Measurements from ENCODE around the gene BLOC1S4.

Gene BLOC1S4

GRCh38 chr4:6763330-6763851, 47.4 kb downstream of the BLOC1S4 start:
- no peak for DNase-seq (ENCODE audit: low read depth, low spot score)
- no peak overlapping the region for H3K4me3 ChIP-seq (ENCODE audit: low read depth, low read length)
- in situ Hi-C loops (cut with HindIII; ENCODE audit: low sequenced_read_pairs) = no loop called here
- TF ChIP-seq, protein P1, sequence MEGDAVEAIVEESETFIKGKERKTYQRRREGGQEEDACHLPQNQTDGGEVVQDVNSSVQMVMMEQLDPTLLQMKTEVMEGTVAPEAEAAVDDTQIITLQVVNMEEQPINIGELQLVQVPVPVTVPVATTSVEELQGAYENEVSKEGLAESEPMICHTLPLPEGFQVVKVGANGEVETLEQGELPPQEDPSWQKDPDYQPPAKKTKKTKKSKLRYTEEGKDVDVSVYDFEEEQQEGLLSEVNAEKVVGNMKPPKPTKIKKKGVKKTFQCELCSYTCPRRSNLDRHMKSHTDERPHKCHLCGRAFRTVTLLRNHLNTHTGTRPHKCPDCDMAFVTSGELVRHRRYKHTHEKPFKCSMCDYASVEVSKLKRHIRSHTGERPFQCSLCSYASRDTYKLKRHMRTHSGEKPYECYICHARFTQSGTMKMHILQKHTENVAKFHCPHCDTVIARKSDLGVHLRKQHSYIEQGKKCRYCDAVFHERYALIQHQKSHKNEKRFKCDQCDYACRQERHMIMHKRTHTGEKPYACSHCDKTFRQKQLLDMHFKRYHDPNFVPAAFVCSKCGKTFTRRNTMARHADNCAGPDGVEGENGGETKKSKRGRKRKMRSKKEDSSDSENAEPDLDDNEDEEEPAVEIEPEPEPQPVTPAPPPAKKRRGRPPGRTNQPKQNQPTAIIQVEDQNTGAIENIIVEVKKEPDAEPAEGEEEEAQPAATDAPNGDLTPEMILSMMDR (IDR thresholded peaks at IDR 0.05; ENCODE audit: low read depth, low read length) = no peak

DNA sequence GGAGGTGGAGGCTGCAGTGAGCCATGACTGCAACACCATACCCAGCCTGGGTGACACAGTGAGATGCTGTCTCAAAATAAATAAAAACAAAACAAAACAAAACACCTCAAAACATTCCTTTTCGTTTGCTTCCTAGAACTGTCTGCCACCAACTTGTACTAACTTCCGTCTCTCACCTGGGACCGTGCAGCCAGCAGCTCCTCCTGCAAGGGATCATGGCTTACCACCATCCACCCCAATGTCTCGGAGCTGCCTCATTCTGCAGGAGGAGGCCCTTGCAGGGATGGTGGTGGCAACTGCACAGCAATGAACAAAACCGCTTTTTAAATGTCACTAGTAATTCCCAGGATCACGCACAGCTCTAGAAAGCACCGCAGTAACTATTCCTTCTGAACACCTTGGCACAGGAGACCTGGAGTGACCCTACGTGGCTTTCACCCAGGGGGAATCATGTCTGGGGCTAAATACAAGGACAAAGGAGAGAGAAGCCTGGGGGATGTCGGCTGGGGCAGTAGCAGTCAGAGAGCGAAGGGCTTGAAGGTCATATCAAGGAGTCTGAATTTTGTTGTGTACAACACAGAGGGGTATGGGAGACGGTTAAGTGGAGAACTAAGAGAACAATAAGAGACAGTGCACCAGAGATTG, 49.1 kb downstream of the BLOC1S4 start:
- no peak for DNase-seq (ENCODE audit: low read depth, low spot score)
- in situ Hi-C loops (cut with HindIII; ENCODE audit: low sequenced_read_pairs) = no loop called here
- no peak overlapping the region for H3K4me3 ChIP-seq (ENCODE audit: low read depth, low read length)
- TF ChIP-seq, protein P1 (IDR thresholded peaks at IDR 0.05; ENCODE audit: low read depth, low read length) = no peak

DNA sequence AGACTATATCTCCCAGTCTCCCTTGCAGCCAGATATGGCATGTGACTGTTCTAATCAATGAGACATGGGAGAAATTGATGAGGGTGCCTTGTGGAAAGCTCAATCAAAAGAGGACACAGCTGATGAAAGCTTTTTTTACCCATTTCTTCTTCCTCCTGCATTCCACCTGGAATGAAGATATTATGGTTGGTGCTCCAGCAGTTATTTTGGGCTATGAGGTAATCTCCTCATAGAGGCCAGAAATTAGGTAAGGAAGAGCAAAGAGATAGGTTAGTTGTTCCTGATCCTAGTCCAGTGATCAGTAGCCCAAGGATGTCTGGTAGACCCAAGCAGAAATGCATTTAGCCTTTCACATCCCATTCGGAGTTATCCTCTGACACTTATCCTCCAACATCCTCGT, 49.7 kb downstream of the BLOC1S4 start:
- DNase-seq (ENCODE audit: low read depth, low spot score) = no peak
- H3K4me3 ChIP-seq (ENCODE audit: low read depth, low read length) = no peak overlapping the region
- TF ChIP-seq, protein P1 (IDR thresholded peaks at IDR 0.05; ENCODE audit: low read depth, low read length) = no peak
- in situ Hi-C loops (cut with HindIII; ENCODE audit: low sequenced_read_pairs) = no loop called here

Measured in astrocyte of the spinal cord (primary cell).